GM19238 (cell line): ENCODE results near the gene KCTD16.
A peak's percentile ranks its signal among the peaks of the same experiment; 100 is the strongest.

ENCODE experiments used
- DNase-seq: peaks from one replicate; pipeline ENCODE4 v3.0.0; 2011; ENCODE audit warnings: low spot score; ENCODE audit not compliant: insufficient read length

KCTD16 gene

DNA sequence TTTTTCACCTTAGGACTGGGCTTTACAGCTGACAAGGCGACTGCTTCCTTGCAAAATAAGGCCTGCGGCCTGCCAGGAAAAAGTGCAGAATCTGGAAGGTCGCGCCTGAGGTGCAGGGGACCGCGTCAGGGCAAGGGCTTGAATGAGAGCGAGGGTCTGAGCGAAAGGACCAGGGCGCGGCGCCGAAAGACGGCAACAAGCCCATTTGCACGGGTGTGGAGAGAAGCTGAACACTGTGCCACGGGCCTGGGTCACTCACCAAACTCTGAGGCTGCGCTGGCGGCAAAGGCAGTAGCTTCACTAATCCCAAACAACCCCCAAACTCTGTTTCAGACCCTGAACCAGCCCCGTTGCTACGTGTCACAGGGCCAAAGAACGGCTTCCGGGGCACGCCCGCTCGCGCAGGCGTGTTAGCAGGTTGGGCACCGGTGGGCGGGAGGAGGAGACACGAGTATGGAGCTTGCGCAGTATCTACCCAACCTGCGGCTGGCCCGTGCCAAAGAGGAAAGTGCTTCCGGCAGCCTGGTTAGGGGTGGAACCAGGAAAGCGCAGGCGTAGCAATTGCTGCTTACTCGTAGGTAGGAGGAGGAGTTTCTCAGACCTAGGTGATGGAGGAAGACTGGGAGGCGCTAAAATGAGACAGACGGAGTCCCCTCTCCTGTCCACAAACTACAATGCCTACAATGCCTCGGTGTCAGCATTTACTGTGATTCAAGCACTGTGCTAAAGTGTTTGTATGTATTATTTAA lies at the start of gene KCTD16, which contains the start of gene YIPF5:
TSS of gene KCTD16 (plus strand) at position 598 of the 749 bp plus-strand sequence.
TSS of gene YIPF5 (minus strand) at position 384 of the 749 bp plus-strand sequence. CDS start 704 bp downstream, outside the sequence.
- peak; percentile 80 for DNase-seq

DNA sequence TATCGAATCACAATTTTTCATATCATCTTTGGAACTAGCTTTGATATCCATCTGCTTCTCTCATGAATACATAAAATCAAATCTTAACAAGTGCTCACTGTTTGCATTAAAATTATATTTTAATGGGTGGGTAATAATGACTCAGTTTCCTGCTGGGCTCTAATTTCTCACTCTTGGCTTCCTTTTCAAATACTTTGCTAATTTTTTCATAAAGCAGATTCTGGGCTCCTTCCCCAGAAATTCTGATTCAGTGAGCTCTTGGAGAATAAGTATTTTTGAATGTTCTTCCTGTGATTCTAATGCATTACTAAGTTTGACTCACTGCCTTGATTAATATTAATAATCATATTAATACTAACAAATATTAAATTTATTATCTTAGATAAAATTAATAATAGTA lies 49.1 kb upstream of the KCTD16 start:
- no peak for DNase-seq

DNA sequence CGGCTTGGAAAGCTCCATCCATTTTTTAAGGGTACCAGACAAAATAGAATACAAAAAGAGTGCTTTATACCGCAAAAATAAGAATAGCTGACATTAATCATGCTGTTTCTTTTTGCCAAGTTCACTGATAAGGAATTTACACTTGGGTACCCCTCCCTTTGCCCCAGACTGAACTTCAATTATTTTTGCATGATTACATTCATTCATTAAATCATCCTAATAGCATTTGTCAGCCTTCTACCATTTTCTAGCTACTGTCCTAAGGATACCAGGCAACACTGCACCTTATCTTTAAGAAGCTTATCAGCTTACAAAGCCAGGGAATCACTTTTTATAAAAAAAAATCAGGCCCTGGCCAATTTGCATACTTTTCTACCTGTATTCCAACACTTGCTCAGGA lies 48.6 kb upstream of the KCTD16 start:
- no peak for DNase-seq

DNA sequence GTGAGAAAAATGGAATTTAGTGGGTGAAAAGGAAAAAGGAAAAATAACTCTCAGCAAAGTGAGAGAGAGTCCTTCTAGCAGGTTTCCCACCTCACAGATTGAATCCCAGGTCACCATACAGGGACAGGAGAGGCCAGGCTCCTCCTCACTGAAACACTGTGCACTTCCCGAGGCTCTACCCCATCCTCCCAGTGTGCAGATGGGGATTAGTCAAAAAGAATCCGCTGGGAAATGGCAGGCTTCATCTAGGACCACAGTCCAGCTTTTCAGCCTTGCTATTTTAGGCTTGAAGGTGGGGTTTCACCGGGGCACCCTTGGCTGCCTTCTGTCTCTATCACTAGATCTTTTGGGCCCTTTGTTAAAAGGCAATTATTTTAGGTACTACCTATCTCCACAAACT lies 48.0 kb upstream of the KCTD16 start:
- DNase-seq = no peak

DNA sequence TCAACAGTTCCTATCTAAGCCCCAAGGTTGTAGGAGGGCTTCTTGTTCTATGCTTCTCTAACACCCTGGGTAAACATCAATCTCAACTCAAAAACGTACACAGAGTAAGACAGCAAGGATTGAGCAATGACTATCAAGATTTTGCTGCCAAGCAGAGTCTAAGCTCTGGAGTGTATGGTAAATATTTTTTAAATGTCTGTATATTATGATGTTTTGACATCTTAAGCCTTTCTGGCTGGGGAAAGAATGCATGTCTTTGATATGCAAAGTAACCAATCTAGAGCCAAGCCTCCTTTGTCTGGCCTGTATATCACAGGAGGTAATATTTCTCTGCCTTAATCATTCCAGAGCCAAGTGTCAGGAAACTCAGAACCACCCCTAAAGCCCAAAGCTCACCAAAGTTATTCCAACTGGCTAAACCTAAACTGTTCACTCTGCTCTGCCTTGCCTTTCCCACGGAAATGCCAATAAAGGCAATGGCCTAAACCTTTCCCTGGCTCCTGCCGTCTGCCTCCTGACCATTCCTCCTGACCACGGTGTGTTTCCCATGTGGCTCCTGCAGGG lies 45.4 kb upstream of the KCTD16 start:
- no peak for DNase-seq

DNA sequence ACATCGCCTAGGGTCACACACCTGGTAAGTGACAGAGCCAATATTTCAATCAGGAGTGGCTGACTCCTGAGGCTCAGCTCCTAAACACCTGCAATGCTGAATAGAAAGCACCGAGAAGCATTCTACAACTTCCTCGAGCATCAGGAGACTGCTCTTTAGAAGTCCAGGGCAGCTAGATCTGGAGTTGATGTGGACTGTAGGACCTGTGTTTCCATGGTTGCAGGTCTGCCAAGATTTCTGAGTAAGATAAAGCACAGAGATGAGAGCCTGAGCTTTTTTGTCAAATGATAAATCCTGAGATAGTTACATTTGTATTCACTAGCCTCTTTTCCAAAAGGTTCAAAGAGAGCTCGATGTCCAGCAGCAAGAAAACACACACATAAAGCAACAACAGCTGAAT lies 44.0 kb upstream of the KCTD16 start:
- no peak for DNase-seq

DNA sequence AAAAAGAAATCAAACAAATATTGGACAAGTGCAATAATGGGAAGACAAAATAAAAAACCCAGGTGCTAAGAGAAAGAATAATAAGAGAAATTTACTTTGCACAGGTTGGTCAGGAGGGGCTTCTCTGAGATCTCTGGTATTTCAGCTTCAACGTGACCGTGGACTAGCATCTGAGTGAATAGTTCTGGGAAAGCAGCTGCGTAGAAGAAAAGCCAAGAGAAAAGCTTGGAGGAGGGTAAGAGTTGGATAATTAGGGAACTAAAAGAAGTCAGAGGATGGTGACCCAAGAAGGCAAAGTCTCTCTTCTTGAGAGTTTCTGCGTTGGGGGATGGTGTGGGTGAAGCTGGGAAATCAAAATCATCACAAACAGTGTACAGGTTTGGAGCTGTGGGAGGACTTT lies 41.8 kb upstream of the KCTD16 start:
- no peak for DNase-seq

DNA sequence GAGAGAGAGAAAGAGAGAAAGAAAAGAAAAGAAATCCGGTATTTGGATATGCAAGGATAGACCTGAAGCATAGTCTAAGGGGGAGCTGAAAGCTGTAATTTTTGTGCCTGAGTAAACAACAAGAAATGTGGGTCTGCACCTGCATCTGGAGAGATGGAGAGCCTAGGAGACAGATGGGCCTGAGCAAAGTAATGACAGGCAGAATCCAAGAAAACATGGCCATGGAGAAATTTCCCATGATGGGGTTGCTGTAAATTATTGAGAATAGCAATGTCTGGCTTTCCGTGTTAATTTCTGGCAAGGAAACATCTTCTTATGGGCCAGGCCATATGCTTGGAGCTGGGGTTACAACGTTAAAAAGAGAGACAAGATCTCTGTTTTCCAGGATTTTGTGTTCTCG lies 40.4 kb upstream of the KCTD16 start:
- no peak for DNase-seq

DNA sequence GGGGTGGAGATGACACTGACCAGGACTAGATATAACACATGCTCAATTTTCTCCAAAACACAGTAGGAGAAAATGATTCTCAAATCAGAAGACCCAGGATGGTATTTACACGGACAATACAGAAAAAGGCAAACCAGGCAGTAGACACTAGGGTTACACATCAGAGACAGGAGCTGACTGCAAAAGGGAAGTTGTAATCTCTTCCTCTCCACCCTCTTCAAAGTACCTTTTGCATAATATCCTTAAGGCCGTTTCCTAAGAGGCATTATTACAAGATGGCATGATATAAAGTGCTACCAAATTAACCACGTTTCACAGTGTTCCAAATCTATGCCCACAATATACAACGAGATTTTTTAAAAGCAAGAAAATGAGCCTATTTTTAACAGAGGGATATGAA lies 39.4 kb upstream of the KCTD16 start:
- no peak for DNase-seq

DNA sequence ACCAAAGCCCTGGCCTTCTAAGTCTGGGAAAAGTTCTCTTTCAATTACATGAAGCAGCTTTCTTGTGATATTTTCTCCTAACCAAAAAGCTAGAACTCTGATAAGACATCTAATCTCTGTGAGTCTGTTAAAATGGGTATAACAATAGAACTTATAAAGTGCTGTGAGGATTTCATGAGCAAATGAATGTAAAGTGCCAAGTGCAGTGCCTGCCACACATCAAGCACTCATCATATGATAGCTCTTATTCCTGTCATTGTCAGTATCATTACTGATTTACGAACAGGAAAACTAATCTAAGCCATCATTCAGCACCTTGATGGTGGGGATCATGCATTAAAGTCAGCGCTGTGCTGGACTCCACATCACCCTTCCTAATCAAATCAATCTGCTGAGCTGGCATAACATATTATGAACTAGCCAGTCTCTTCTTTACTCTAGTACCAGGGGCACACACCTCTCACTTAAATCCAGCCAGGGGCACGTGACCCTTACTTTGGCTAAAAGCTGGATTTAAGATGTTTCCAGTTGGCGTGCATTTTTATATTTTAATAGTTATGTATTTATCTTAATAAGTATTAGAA lies 37.5 kb upstream of the KCTD16 start:
- no peak for DNase-seq

DNA sequence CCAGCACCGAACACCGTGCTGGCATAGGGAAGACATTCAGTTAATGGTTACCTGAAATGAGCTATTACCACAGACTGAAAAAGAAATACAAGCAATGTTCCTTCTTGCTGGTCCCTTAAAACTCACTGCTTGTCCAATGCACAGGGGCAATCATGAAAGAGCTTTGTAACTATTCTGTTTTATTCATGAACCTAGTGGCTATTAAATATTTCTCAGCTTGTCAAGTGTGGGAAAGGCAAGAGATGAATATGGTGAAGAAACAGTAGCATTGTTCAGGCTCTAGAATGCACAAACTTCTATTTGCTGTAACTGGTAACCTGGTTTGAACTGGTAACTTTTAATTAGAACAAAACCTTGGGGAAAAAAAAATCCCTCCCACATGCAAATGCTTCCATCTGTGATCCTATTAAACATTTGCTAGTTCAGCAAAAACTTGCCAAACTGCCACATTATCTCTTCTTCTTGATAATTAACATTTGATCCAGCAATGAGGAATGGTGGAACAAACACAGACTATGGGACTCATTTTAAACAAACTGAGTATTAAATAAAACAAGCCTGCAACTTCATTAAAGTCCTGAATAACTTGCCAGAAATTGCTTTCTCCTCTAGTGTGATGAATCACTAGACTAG lies 36.4 kb upstream of the KCTD16 start:
- no peak for DNase-seq

DNA sequence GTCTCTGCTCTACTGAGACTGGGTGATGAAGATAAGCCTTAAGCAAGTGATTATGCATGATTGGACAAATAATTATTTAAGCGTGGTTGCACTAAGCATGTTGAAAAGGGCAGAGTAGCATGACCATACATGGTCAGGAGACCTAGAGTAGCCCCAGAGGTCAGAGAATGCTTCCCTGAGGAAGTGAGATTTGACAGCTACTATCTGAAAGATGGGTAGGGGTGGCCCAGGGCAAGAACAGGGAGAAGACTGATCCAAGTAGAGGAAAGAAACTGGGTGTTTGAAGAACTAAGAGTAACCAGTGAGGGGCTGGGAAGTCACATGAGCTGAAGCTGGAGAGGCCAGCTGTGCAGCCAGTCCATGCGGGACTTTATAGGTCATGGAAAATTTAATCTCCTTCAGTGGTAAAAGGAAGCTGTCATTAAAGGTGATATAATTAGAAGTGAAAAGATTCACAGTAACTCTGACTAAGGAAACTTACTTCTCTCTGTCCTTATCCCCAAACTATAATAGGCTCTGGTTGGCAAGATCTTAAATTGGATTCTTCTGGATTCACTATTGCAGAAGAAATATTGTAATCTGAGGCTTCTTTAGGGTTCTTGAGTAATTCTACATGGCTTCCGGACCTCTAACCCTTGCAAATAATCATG lies 35.4 kb upstream of the KCTD16 start:
- no peak for DNase-seq

DNA sequence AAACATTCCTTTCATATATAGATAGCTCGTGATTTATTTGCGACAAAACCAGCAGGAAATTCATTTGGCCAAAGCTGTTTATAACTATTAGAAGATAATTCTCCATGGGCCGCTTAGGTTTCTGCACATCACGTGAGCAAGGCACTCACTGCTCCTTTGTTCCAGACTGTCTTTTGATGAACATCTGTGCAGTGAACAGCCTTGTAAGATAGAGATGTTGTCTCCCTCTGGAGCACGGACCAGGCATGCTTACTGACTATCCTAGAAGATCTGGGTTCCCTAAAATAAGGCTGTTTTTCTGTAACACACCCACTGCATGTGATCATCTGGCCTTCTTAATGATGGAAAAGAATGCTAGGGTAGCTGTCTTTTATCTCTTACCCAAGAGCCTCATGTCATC lies 31.1 kb upstream of the KCTD16 start:
- DNase-seq = no peak

DNA sequence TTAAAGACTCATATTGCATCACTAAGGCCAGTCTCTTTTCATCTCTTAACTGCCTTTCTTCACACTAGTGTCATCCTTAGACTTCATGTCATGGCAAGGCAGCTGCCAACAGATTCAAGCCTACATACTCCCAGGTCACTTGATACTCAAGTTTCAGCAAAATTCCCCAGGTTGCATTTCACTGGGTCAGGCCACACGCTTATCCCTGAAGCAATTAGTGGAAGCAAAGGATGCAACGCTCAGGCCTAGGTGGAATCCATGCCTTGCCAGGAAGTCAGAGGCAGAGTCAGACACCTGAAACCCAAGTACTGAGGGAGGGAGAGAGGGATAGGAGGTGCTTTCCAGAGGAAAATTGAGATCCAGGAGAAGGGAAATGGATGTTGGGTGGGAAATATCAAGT lies 29.1 kb upstream of the KCTD16 start:
- no peak for DNase-seq

DNA sequence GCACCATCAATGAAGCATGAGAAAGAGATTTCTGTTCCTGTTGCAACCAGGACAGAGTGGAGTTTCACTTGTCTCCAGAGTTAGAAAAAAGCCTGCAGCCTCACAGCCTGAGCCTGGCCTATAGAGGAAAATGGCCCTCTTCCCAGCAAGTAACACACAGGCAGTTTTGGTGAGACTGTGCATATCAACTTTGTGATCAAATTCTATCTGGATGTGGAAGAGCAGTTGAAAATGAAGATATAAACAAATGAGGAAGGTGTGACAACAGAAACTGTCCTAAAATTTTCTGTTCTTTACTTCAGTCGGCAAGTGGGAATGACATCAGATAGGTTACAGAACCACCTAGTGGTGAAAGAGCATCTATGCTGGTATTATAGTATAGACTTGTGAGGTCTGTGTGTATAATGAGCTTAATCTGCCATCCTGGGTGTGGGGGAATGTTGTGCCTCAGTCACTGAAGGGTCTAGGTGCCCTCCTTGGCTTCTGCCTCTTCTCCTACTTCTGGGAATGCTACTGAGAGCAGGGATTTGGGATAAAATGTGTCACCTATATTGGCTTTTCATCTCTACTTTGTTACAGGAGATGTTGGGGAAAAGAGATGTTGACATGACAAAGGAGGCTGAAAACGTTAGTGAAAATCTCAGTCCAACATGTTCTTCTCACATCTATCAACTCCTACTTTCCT lies 28.4 kb upstream of the KCTD16 start:
- peak; percentile 2 for DNase-seq

DNA sequence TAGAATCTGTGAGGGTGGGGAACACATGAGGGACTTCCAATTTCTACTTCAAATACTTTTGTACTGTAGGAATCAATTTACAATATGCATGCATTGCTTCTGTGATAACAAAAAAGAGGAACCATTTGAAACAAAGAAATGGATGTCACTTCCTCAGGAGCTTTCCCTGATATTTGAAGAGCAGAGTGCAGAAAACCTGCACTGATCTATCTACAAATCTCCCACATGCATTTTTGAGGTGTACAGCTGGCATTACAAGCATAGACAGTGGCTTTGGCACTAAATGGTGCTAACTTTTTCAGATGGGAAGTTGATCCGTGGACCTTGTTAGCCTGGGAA lies 27.9 kb upstream of the KCTD16 start:
- DNase-seq = no peak

DNA sequence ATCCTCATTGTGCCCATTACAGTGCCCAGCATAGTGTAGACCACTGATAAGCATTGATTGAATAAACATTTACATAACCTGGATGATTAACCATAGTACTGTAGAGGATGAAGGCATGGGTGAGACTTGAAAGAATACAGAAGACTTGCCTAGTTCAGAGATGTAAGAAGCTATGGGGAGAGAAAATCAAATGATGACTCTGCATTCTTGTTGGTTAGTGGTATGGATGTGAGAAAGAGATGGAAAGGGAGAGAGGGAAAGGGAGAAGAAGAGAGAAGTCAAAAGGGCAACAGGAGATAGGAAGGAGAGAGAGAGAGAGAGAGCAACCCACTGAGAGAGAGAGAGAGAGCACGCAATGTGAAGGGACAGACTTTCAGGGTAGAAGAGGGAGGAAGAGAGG lies 27.0 kb upstream of the KCTD16 start:
- DNase-seq = no peak

DNA sequence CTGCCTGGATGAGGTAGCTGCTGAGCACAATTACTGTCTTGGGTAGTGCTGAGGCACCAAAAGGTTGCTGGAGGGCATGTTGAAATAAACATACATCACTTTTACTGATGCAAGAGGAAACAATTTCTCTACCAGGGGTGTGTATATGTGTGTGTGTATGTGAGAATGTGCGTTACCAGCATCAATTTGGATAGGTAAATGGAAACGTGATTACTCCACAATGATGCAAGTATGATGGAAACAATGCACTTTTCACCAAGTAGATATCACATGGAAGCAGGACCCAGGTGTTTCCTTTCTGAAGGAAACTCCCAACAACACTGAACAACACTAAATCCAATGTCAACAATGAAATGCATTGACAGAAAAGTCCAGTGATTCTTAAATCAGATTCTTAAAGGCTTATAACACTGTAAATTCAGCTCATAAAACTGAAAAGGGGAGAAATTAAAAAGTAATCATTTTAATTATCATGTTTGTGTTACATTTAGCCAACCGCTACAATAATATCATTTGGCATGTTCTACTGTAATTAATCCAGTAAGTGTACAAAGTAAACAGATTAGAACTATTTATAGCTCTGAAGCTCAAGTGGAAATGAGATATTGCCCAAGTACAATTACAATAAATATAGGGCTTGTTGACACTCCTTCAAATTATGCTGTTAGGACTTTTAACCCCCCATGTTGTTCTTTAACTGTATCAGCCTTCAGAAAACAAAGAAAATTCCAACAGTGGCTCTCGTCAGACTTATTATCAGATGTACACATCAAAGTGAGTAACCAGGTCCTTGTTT lies 25.5 kb upstream of the KCTD16 start:
- DNase-seq = no peak

DNA sequence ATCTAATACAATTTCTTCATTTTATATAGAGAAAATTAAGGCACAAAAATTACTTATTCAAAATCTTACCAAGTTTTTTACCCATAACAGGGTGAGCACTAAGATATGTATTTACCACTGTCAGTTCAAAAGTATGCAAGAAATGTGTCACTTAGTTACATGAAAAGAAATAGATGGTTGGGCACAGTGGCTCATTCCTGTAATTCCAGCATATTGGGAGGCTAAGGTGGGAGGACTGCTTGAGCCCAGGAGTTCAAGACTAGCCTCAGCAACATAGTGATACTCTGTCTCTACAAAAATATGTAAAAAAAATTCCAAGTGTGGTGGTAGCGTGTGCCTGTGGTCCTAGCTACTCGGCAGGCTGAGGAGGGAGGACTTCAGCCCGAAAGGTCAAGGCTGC lies 19.6 kb upstream of the KCTD16 start:
- DNase-seq = no peak

DNA sequence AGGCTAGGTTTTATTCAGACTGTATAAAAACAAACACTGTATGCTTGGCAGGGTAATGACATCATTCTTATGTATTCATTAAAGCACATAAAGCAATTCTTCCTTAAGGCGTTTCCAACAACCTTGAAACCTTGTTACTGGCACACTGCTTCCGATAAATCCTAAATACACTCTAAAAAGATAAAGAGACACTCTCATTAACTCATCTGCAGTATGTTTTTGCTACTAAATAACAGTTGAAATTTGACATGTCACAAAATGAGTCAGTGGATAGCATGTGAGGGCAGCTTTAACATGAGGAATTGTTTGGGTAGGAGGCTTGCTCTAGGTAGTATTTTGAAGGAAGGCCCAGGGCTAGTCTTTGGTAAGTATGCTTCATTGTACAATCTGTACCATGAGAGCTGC lies 13.9 kb upstream of the KCTD16 start:
- DNase-seq = no peak

DNA sequence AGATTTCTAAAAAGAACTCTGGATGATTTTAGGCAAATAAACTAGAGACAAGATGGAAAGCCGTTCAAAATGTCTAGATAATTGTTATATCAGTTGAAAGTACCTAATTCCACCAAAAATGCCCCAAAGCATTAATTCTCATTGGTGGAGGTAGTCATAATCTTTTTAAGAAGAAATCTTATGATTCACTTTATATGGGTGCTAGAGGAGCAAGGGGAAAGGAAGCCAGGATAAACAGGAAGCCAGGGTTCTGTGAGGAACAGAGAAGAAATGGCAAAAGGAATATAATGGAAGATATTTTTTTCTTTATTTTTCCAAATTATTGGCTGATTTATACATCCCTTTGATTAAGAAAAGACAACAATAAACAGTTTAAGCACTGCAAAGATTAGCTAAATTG lies 8.0 kb upstream of the KCTD16 start:
- DNase-seq = no peak
